Vagina (tissue), 2 donors: ENCODE results near the gene USP21. TPM values are rescaled to one million over a fixed set of nuclear protein-coding genes. Genes with fewer than 3 reads are reported as not detected.

Experiments
- DNase-seq, 2 donors: peaks; one replicate each; pipeline ENCODE4 v3.0.0-alpha.2; 2017; ENCODE audit errors: extremely low spot score in 2 of 2
- H3K27ac ChIP-seq: fragments of 200-600 bp; sonication (generic); one replicate; pipeline ENCODE4 v1.5.1; 2019
- H3K27me3 ChIP-seq: fragments of 200-600 bp; sonication (generic); one replicate; pipeline ENCODE4 v1.5.1; 2019
- H3K36me3 ChIP-seq, 2 donors: fragments of 200-600 bp; sonication (generic); one replicate each; pipeline ENCODE4 v1.5.1; 2017 to 2019
- H3K4me1 ChIP-seq: fragments of 200-600 bp; sonication (generic); one replicate; pipeline ENCODE4 v1.5.1; 2019
- H3K4me3 ChIP-seq, 2 donors: fragments of 200-600 bp; sonication (generic); 1 replicate in 1 of 2; 2 replicates in 1 of 2; pipeline ENCODE4 v1.5.1; 2016 to 2019
- H3K9me3 ChIP-seq: fragments of 200-600 bp; sonication (generic); one replicate; pipeline ENCODE4 v1.5.1; 2019
- POLR2A ChIP-seq, 2 donors: fragments of 450-650 bp; IDR thresholded peaks; one replicate each; pipeline ENCODE4 v1.6.1; 2017; ENCODE audit warnings: antibody characterized with exemption in 2 of 2, mild to moderate bottlenecking in 2 of 2, moderate library complexity in 2 of 2
- POLR2AphosphoS5 ChIP-seq, 2 donors: sonication (generic); formaldehyde crosslinking; IDR thresholded peaks; one replicate each; pipeline ENCODE4 v1.9.0; 2017; ENCODE audit warnings: antibody characterized with exemption in 2 of 2, mild to moderate bottlenecking in 2 of 2, low read depth in 1 of 2; ENCODE audit not compliant: insufficient read depth in 1 of 2
- intact Hi-C: fragments of 100-400 bp; cut with DNase I; formaldehyde crosslinking; loops from one replicate; pipeline ENCODE4 v1.15.1; 2023
- total RNA-seq: library from RNA; depleted of rRNA; stranded (reverse); fragments of >200 nt; gene quantifications from one replicate; pipeline ENCODE4 v1.2.3, GENCODE V29; 2016
- TF ChIP-seq, protein P1 (sequence below), 3 experiments: fragments of 450-650 bp in 2 of 3; fragments of 200-600 bp in 1 of 3; sonication (generic) in 1 of 3; IDR thresholded peaks; one replicate each; pipeline ENCODE4 v1.5.1; 2017 to 2019; ENCODE audit warnings: antibody characterized with exemption in 3 of 3, mild to moderate bottlenecking in 2 of 3, moderate library complexity in 2 of 3

USP21 gene
- total RNA-seq, 1 donor from 2014 or later = 19.4 TPM

- TF ChIP-seq POLR2A (IDR thresholded peaks at IDR 0.05) (no peak), POLR2AphosphoS5 (IDR thresholded peaks at IDR 0.05; ENCODE audit: insufficient read depth in 1 of 2, low read depth in 1 of 2) (no peak)
- TF ChIP-seq, protein P1, sequence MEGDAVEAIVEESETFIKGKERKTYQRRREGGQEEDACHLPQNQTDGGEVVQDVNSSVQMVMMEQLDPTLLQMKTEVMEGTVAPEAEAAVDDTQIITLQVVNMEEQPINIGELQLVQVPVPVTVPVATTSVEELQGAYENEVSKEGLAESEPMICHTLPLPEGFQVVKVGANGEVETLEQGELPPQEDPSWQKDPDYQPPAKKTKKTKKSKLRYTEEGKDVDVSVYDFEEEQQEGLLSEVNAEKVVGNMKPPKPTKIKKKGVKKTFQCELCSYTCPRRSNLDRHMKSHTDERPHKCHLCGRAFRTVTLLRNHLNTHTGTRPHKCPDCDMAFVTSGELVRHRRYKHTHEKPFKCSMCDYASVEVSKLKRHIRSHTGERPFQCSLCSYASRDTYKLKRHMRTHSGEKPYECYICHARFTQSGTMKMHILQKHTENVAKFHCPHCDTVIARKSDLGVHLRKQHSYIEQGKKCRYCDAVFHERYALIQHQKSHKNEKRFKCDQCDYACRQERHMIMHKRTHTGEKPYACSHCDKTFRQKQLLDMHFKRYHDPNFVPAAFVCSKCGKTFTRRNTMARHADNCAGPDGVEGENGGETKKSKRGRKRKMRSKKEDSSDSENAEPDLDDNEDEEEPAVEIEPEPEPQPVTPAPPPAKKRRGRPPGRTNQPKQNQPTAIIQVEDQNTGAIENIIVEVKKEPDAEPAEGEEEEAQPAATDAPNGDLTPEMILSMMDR (IDR thresholded peaks at IDR 0.05) = no peak
- Histone ChIP-seq H3K9me3 (no peaks in the 10 kb centered on the region), H3K4me3 (no peak overlapping the region), H3K27me3 (no peaks in the 10 kb centered on the region), H3K4me1 (peaks cover 36% of the 10 kb centered on the region), H3K27ac (no peak overlapping the region), H3K36me3 (peaks cover 0 to 43% of the 10 kb centered on the region in 2 donors)
- DNase-seq = no peak
- intact Hi-C loops = no loop called here
These were observed 15.6 kb downstream of the USP21 start for GRCh38 chr1:161174911-161175310.

- intact Hi-C loops = no loop called here
- DNase-seq = no peak
- TF ChIP-seq POLR2AphosphoS5 (IDR thresholded peaks at IDR 0.05; ENCODE audit: insufficient read depth in 1 of 2, low read depth in 1 of 2) (no peak), POLR2A (IDR thresholded peaks at IDR 0.05) (no peak)
- TF ChIP-seq, protein P1 (IDR thresholded peaks at IDR 0.05) = no peak
- Histone ChIP-seq H3K36me3 (peaks cover 0 to 33% of the 10 kb centered on the region in 2 donors), H3K9me3 (no peaks in the 10 kb centered on the region), H3K27me3 (no peaks in the 10 kb centered on the region), H3K4me3 (peak overlapping the region; percentile 73 to 88), H3K4me1 (peaks cover 36% of the 10 kb centered on the region), H3K27ac (peak overlapping the region; percentile 92)
These were observed 16.6 kb downstream of the USP21 start for GRCh38 chr1:161175771-161176453.

GRCh38 chr1:161176468-161177111 is 17.3 kb downstream of the USP21 start:
- Histone ChIP-seq H3K4me1 (peaks cover 36% of the 10 kb centered on the region), H3K4me3 (peak overlapping the region; percentile 73 to 88), H3K9me3 (no peaks in the 10 kb centered on the region), H3K27ac (peak overlapping the region; percentile 92), H3K36me3 (peaks cover 0 to 26% of the 10 kb centered on the region in 2 donors), H3K27me3 (no peaks in the 10 kb centered on the region)
- intact Hi-C loops = no loop called here
- TF ChIP-seq POLR2AphosphoS5 (IDR thresholded peaks at IDR 0.05; ENCODE audit: insufficient read depth in 1 of 2, low read depth in 1 of 2) (no peak), POLR2A (IDR thresholded peaks at IDR 0.05) (no peak)
- TF ChIP-seq, protein P1 (IDR thresholded peaks at IDR 0.05) = no peak
- no peak for DNase-seq

DNA sequence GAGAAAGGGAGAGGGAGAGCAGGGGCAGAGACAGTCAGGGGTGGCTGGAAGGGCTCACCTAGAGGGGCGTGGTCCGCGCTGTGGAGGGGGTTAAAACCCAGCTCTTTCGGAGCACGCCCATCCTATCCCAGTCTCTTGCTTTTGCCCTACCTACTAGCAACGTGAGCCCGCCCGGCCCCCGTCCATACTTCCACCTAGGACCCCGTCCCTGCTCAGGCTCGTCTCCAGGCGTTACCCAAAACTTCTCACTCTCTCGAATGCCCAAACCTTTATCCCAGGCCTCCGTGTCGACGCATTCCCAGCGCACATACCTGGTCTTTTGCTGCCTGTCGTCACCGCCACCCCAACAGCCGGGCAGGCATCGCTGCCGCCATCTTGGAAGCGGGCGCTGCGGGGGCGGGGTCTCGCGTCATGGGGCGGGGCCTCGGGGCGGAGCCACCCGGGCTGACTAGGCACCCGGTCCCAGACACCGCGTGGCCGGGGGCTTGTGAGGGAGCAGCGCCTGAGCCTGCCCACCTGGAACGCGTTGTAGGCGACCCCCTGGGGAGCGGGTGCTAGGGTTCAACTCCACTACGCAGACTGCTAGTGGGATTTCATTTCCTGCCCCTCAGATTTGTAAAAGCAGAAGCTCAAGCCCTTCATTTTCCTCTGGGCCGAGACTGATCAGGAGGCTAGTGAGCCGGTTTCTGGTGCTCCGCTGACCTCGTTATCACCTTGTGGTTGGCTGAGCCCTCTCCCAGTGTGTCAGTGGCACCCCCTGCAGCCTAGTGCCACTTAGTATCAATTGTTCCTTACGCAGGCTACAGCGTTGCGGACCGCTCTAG is 18.0 kb downstream of the USP21 start, which contains the start of gene B4GALT3:
TSS of gene B4GALT3 (minus strand) at position 396 of the 824 bp plus-strand sequence. CDS start 1,447 bp downstream, outside the sequence.
- Histone ChIP-seq H3K4me1 (peaks cover 35% of the 10 kb centered on the region), H3K9me3 (no peaks in the 10 kb centered on the region), H3K27me3 (no peaks in the 10 kb centered on the region), H3K27ac (peak within 1 kb of the TSS; percentile 92), H3K36me3 (peaks cover 0 to 19% of the 10 kb centered on the region in 2 donors), H3K4me3 (peak within 1 kb of the TSS; percentile 73 to 88)
- TF ChIP-seq POLR2AphosphoS5 (IDR thresholded peaks at IDR 0.05; ENCODE audit: insufficient read depth in 1 of 2, low read depth in 1 of 2) = peak; percentile 50 to 98
- peak in 1 of 2 donors; percentile 70 for TF ChIP-seq POLR2A (IDR thresholded peaks at IDR 0.05)
- TF ChIP-seq, protein P1 (IDR thresholded peaks at IDR 0.05) = no peak
- intact Hi-C loops = no loop called here
- DNase-seq = no peak
